Memory B cell (primary cell): ENCODE measurements around the gene HLA-F.

Source experiments
- ATAC-seq: fragments of 150-1000 bp; cut with Tn5 transposase; 2 replicates; pipeline ENCODE4 v1.10.0; 2021; ENCODE audit warnings: low read depth, mild to moderate bottlenecking, moderate library complexity
- DNase-seq, 2 donors: peaks; one replicate each; pipeline ENCODE4 v3.0.0; 2022; ENCODE audit warnings: low spot score in 2 of 2
- H3K27ac Mint-ChIP-seq: one replicate; pipeline ENCODE4 v1.8.0; 2022; ENCODE audit warnings: mild to moderate bottlenecking, moderate library complexity, mixed read lengths
- H3K27me3 Mint-ChIP-seq: one replicate; pipeline ENCODE4 v1.8.0; 2022; ENCODE audit warnings: mixed read lengths
- H3K36me3 Mint-ChIP-seq: one replicate; pipeline ENCODE4 v1.8.0; 2022; ENCODE audit warnings: mild to moderate bottlenecking, mixed read lengths
- H3K4me1 Mint-ChIP-seq: one replicate; pipeline ENCODE4 v1.8.0; 2022; ENCODE audit warnings: mixed read lengths
- H3K4me3 Mint-ChIP-seq: one replicate; pipeline ENCODE4 v1.8.0; 2022; ENCODE audit warnings: mild to moderate bottlenecking, moderate library complexity, mixed read lengths
- H3K9me3 Mint-ChIP-seq: one replicate; pipeline ENCODE4 v1.8.0; 2022; ENCODE audit warnings: mixed read lengths

The HLA-F gene

GRCh38 chr6:29744131-29744530 lies 20.9 kb downstream of the HLA-F start:
- no peaks in the 10 kb centered on the region for H3K9me3 Mint-ChIP-seq
- H3K4me1 Mint-ChIP-seq = peaks cover 19% of the 10 kb centered on the region
- ATAC-seq (no peak), DNase-seq (no peak)
- peaks cover 2% of the 10 kb centered on the region for H3K27me3 Mint-ChIP-seq
- peaks cover 5% of the 10 kb centered on the region for H3K36me3 Mint-ChIP-seq
- no peak overlapping the region for H3K4me3 Mint-ChIP-seq
- H3K27ac Mint-ChIP-seq = no peak overlapping the region

GRCh38 chr6:29744621-29745020 lies 21.4 kb downstream of the HLA-F start:
- Mint-ChIP-seq H3K36me3 (peaks cover 5% of the 10 kb centered on the region), H3K4me1 (peaks cover 22% of the 10 kb centered on the region), H3K4me3 (no peak overlapping the region), H3K9me3 (no peaks in the 10 kb centered on the region), H3K27ac (no peak overlapping the region), H3K27me3 (peaks cover 2% of the 10 kb centered on the region)
- DNase-seq (no peak), ATAC-seq (no peak)

GRCh38 chr6:29745386-29745785 lies 22.2 kb downstream of the HLA-F start:
- no peak for DNase-seq
- Mint-ChIP-seq H3K9me3 (no peaks in the 10 kb centered on the region), H3K4me1 (peaks cover 25% of the 10 kb centered on the region), H3K27ac (no peak overlapping the region), H3K36me3 (peaks cover 5% of the 10 kb centered on the region), H3K4me3 (no peak overlapping the region), H3K27me3 (peaks cover 2% of the 10 kb centered on the region)
- ATAC-seq = no peak

GRCh38 chr6:29745855-29746449 lies 22.7 kb downstream of the HLA-F start:
- no peaks in the 10 kb centered on the region for H3K9me3 Mint-ChIP-seq
- H3K4me1 Mint-ChIP-seq = peaks cover 29% of the 10 kb centered on the region
- DNase-seq (no peak), ATAC-seq (no peak)
- H3K27ac Mint-ChIP-seq = no peak overlapping the region
- H3K27me3 Mint-ChIP-seq = peaks cover 2% of the 10 kb centered on the region
- H3K4me3 Mint-ChIP-seq = no peak overlapping the region
- peaks cover 5% of the 10 kb centered on the region for H3K36me3 Mint-ChIP-seq

GRCh38 chr6:29746846-29747687 lies 23.8 kb downstream of the HLA-F start:
- H3K9me3 Mint-ChIP-seq = no peaks in the 10 kb centered on the region
- no peak for DNase-seq
- ATAC-seq = no peak
- peak overlapping the region; percentile 98 for H3K4me3 Mint-ChIP-seq
- H3K36me3 Mint-ChIP-seq = peaks cover 5% of the 10 kb centered on the region
- H3K4me1 Mint-ChIP-seq = peaks cover 34% of the 10 kb centered on the region
- H3K27me3 Mint-ChIP-seq = peaks cover 2% of the 10 kb centered on the region
- H3K27ac Mint-ChIP-seq = no peak overlapping the region

- Mint-ChIP-seq H3K9me3 (no peaks in the 10 kb centered on the region), H3K36me3 (peaks cover 5% of the 10 kb centered on the region), H3K27ac (peak overlapping the region; percentile 83), H3K4me3 (peak overlapping the region; percentile 98), H3K4me1 (peaks cover 36% of the 10 kb centered on the region), H3K27me3 (peaks cover 2% of the 10 kb centered on the region)
- DNase-seq (no peak), ATAC-seq (no peak)
Observed at GRCh38 chr6:29747688-29748250, 24.5 kb downstream of the HLA-F start.

GRCh38 chr6:29748391-29749307 lies 25.4 kb downstream of the HLA-F start:
- Mint-ChIP-seq H3K36me3 (peaks cover 5% of the 10 kb centered on the region), H3K27ac (peak overlapping the region; percentile 83), H3K9me3 (no peaks in the 10 kb centered on the region), H3K27me3 (peaks cover 2% of the 10 kb centered on the region), H3K4me1 (peaks cover 39% of the 10 kb centered on the region), H3K4me3 (peak overlapping the region; percentile 98)
- peak; percentile 78 for ATAC-seq
- peak; percentile 74 to 79 for DNase-seq

GRCh38 chr6:29749308-29749662 lies 26.1 kb downstream of the HLA-F start:
- no peak for DNase-seq

GRCh38 chr6:29749668-29750067 lies 26.4 kb downstream of the HLA-F start:
- H3K36me3 Mint-ChIP-seq = peaks cover 5% of the 10 kb centered on the region
- no peaks in the 10 kb centered on the region for H3K9me3 Mint-ChIP-seq
- H3K27me3 Mint-ChIP-seq = peaks cover 2% of the 10 kb centered on the region
- DNase-seq (no peak), ATAC-seq (no peak)
- peak overlapping the region; percentile 98 for H3K4me3 Mint-ChIP-seq
- H3K4me1 Mint-ChIP-seq = peaks cover 39% of the 10 kb centered on the region
- H3K27ac Mint-ChIP-seq = no peak overlapping the region

More at GRCh38 chr6:29749308-29749662, 26.1 kb downstream of the HLA-F start:
- Mint-ChIP-seq H3K27ac (peak overlapping the region; percentile 83), H3K4me3 (peak overlapping the region; percentile 98), H3K36me3 (peaks cover 5% of the 10 kb centered on the region), H3K4me1 (peaks cover 39% of the 10 kb centered on the region), H3K27me3 (peaks cover 2% of the 10 kb centered on the region), H3K9me3 (no peaks in the 10 kb centered on the region)
- peak; percentile 0 for ATAC-seq

- H3K36me3 Mint-ChIP-seq = no peaks in the 10 kb centered on the region
- H3K27ac Mint-ChIP-seq = no peak overlapping the region
- ATAC-seq (no peak), DNase-seq (no peak)
- peak overlapping the region; percentile 12 for H3K4me3 Mint-ChIP-seq
- H3K9me3 Mint-ChIP-seq = no peaks in the 10 kb centered on the region
- H3K27me3 Mint-ChIP-seq = peaks cover 2% of the 10 kb centered on the region
- H3K4me1 Mint-ChIP-seq = peaks cover 39% of the 10 kb centered on the region
Observed at GRCh38 chr6:29750709-29751108, 27.5 kb downstream of the HLA-F start.

GRCh38 chr6:29751480-29751879 lies 28.2 kb downstream of the HLA-F start:
- Mint-ChIP-seq H3K36me3 (no peaks in the 10 kb centered on the region), H3K4me1 (peaks cover 36% of the 10 kb centered on the region), H3K27ac (no peak overlapping the region), H3K9me3 (no peaks in the 10 kb centered on the region), H3K27me3 (no peaks in the 10 kb centered on the region), H3K4me3 (peak overlapping the region; percentile 78)
- no peak for DNase-seq
- no peak for ATAC-seq

GRCh38 chr6:29752451-29753308 lies 29.4 kb downstream of the HLA-F start:
- peak; percentile 80 to 81 for DNase-seq
- Mint-ChIP-seq H3K4me1 (peaks cover 27% of the 10 kb centered on the region), H3K27me3 (peaks cover 5% of the 10 kb centered on the region), H3K36me3 (peaks cover 3% of the 10 kb centered on the region), H3K9me3 (no peaks in the 10 kb centered on the region), H3K4me3 (peak overlapping the region; percentile 78), H3K27ac (peak overlapping the region; percentile 84)
- ATAC-seq = peak; percentile 78

GRCh38 chr6:29753309-29753644 lies 30.0 kb downstream of the HLA-F start:
- H3K27ac Mint-ChIP-seq = peak overlapping the region; percentile 15
- DNase-seq (no peak), ATAC-seq (no peak)
- peaks cover 3% of the 10 kb centered on the region for H3K36me3 Mint-ChIP-seq
- H3K4me1 Mint-ChIP-seq = peaks cover 22% of the 10 kb centered on the region
- peaks cover 6% of the 10 kb centered on the region for H3K27me3 Mint-ChIP-seq
- peak overlapping the region; percentile 78 for H3K4me3 Mint-ChIP-seq
- H3K9me3 Mint-ChIP-seq = no peaks in the 10 kb centered on the region
